ENCODE results near the gene MTFMT.
"Not testable (repeated sequence)": the region's sequence is repeated elsewhere in the genome, so short reads cannot be mapped to it uniquely, and the experiment has no call there.

Gene MTFMT

GRCh38 chr15:65026756-65027155 is 2.7 kb downstream of the MTFMT start:
- DNase-seq (ENCODE audit: low read depth) = no peak
- no peak for TF ChIP-seq CTCF (conservative IDR thresholded peaks at IDR 0.05; ENCODE audit: low read length)
- H3K4me3 ChIP-seq (ENCODE audit: low read length) = no peak overlapping the region

- DNase-seq (ENCODE audit: low read depth) = no peak
- H3K4me3 ChIP-seq (ENCODE audit: low read length) = no peak overlapping the region
- no peak for TF ChIP-seq CTCF (conservative IDR thresholded peaks at IDR 0.05; ENCODE audit: low read length)
These were observed 8.0 kb downstream of the MTFMT start for GRCh38 chr15:65021488-65021887.

- DNase-seq (ENCODE audit: low read depth) = no peak
- no peak for TF ChIP-seq CTCF (conservative IDR thresholded peaks at IDR 0.05; ENCODE audit: low read length)
- H3K4me3 ChIP-seq (ENCODE audit: low read length) = no peak overlapping the region
These were observed 9.0 kb downstream of the MTFMT start for GRCh38 chr15:65020419-65020818.

GRCh38 chr15:65011198-65011597 is 18.2 kb downstream of the MTFMT start:
- DNase-seq (ENCODE audit: low read depth) = not testable (repeated sequence)

GRCh38 chr15:65008983-65009382 is 20.5 kb downstream of the MTFMT start:
- H3K4me3 ChIP-seq (ENCODE audit: low read length) = no peak overlapping the region
- TF ChIP-seq CTCF (conservative IDR thresholded peaks at IDR 0.05; ENCODE audit: low read length) = peak; percentile 38
- DNase-seq (ENCODE audit: low read depth) = peak; percentile 29

More at GRCh38 chr15:65011198-65011597, 18.2 kb downstream of the MTFMT start:
- H3K4me3 ChIP-seq (ENCODE audit: low read length) = not testable (repeated sequence)

GRCh38 chr15:65006876-65007275 is 22.6 kb downstream of the MTFMT start:
- TF ChIP-seq CTCF (conservative IDR thresholded peaks at IDR 0.05; ENCODE audit: low read length) = no peak
- no peak for DNase-seq (ENCODE audit: low read depth)
- H3K4me3 ChIP-seq (ENCODE audit: low read length) = no peak overlapping the region

- TF ChIP-seq CTCF (conservative IDR thresholded peaks at IDR 0.05; ENCODE audit: low read length) = no peak
- no peak overlapping the region for H3K4me3 ChIP-seq (ENCODE audit: low read length)
- DNase-seq (ENCODE audit: low read depth) = no peak
These were observed 24.4 kb downstream of the MTFMT start for GRCh38 chr15:65004993-65005392.

Measured in AG10803 (cell line).